GM12873 (cell line): ENCODE data around the gene FATE1.

Experiments
- CTCF ChIP-seq: IDR thresholded peaks from 2 replicates; pipeline ENCODE4 v1.5.1; 2012; ENCODE audit warnings: low read depth, mild to moderate bottlenecking, moderate library complexity, low read length, control low read depth; ENCODE audit not compliant: insufficient read depth; ENCODE audit errors: missing control alignments

FATE1 gene

GRCh38 chrX:151692825-151693224, 23.0 kb upstream of the FATE1 start:
- TF ChIP-seq CTCF: no peak

GRCh38 chrX:151694121-151694520, 21.7 kb upstream of the FATE1 start:
- TF ChIP-seq CTCF: no peak

- no peak for TF ChIP-seq CTCF
These were observed 20.9 kb upstream of the FATE1 start, which contains the start of gene PRRG3 for GRCh38 chrX:151694661-151695582. TSS of gene PRRG3 (plus strand) at chrX:151695458. CDS start at chrX:151698815, 3,357 bp downstream.

GRCh38 chrX:151695583-151696340, 20.1 kb upstream of the FATE1 start:
- no peak for TF ChIP-seq CTCF

GRCh38 chrX:151697522-151697921, 18.3 kb upstream of the FATE1 start:
- no peak for TF ChIP-seq CTCF

GRCh38 chrX:151698485-151698884, 17.4 kb upstream of the FATE1 start:
- no peak for TF ChIP-seq CTCF

- TF ChIP-seq CTCF: no peak
These were observed 16.1 kb upstream of the FATE1 start for GRCh38 chrX:151699746-151700145.
